Activated T-helper 17 cell treated with anti-CD3 and anti-CD28 coated beads, Interleukin-2, amount 50 U/mL, for 72 hours (primary cell): ENCODE measurements around the gene FEN1. TPM values are rescaled to one million over a fixed set of nuclear protein-coding genes. Genes with fewer than 3 reads are reported as not detected.
A peak's percentile ranks its signal among the peaks of the same experiment; 100 is the strongest.

Experiments
- ATAC-seq: fragments of 150-1000 bp; cut with Tn5 transposase; replicated peaks from 2 replicates; pipeline ENCODE4 v1.10.0; 2021; ENCODE audit warnings: mild to moderate bottlenecking, moderate library complexity
- H3K27ac Mint-ChIP-seq: one replicate; pipeline ENCODE4 v1.8.0; 2022; ENCODE audit warnings: mixed read lengths
- H3K27me3 Mint-ChIP-seq: one replicate; pipeline ENCODE4 v1.8.0; 2022; ENCODE audit warnings: mixed read lengths
- H3K36me3 Mint-ChIP-seq: one replicate; pipeline ENCODE4 v1.8.0; 2022; ENCODE audit warnings: low read depth, mild to moderate bottlenecking, mixed read lengths
- H3K4me1 Mint-ChIP-seq: one replicate; pipeline ENCODE4 v1.8.0; 2022; ENCODE audit warnings: mixed read lengths
- H3K4me3 Mint-ChIP-seq: one replicate; pipeline ENCODE4 v1.8.0; 2022; ENCODE audit warnings: mild to moderate bottlenecking, mixed read lengths
- H3K9me3 Mint-ChIP-seq: one replicate; pipeline ENCODE4 v1.8.0; 2022; ENCODE audit warnings: mixed read lengths
- total RNA-seq, 2 donors: library from RNA; stranded (reverse); gene quantifications; one replicate each; pipeline ENCODE4 v1.2.3, GENCODE V29; 2022

FEN1 gene, protein sequence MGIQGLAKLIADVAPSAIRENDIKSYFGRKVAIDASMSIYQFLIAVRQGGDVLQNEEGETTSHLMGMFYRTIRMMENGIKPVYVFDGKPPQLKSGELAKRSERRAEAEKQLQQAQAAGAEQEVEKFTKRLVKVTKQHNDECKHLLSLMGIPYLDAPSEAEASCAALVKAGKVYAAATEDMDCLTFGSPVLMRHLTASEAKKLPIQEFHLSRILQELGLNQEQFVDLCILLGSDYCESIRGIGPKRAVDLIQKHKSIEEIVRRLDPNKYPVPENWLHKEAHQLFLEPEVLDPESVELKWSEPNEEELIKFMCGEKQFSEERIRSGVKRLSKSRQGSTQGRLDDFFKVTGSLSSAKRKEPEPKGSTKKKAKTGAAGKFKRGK
- 100 to 1,000 TPM in 1 of 2 donors, 10 to 100 TPM in 1; 72.6 to 133 TPM for total RNA-seq

GRCh38 chr11:61792310-61793082 is at the start of gene FEN1, which contains the start of gene TMEM258:
Gene FEN1, plus strand, starts transcription at chr11:61792911. Its CDS starts 2,451 bp downstream, at chr11:61795362.
Gene TMEM258, minus strand, starts transcription at chr11:61792599. Its CDS starts 41 bp downstream, at chr11:61792558.
- H3K27ac Mint-ChIP-seq, result peak within 1 kb of the TSS; percentile 98
- no peaks in the 10 kb centered on the region for H3K9me3 Mint-ChIP-seq
- H3K4me1 Mint-ChIP-seq, result peaks cover 21% of the 10 kb centered on the region
- peak within 1 kb of the TSS; percentile 88 for H3K4me3 Mint-ChIP-seq
- ATAC-seq, result peak; percentile 91
- peaks cover 92% of the 10 kb centered on the region for H3K36me3 Mint-ChIP-seq
- H3K27me3 Mint-ChIP-seq, result no peaks in the 10 kb centered on the region

DNA sequence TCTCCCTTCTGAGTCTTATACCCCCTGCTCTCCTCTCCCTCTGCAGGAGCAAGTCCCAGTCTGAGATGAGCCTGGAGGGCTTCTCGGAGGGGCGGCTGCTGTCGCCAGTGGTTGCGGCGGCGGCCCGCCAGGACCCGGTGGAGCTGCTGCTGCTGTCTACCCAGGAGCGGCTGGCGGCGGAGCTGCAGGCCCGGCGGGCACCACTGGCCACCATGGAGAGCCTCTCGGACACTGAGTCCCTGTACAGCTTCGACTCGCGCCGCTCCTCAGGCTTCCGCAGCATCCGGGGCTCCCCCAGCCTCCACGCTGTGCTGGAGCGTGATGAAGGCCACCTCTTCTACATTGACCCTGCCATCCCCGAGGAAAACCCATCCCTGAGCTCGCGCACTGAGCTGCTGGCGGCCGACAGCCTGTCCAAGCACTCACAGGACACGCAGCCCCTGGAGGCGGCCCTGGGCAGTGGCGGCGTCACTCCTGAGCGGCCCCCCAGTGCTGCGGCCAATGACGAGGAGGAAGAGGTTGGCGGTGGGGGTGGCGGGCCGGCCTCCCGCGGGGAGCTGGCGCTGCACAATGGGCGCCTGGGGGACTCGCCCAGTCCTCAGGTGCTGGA is 49.1 kb upstream of the FEN1 start:
- H3K4me1 Mint-ChIP-seq, result no peaks in the 10 kb centered on the region
- no peaks in the 10 kb centered on the region for H3K36me3 Mint-ChIP-seq
- H3K27ac Mint-ChIP-seq, result no peak overlapping the region
- H3K27me3 Mint-ChIP-seq, result no peaks in the 10 kb centered on the region
- no peak overlapping the region for H3K4me3 Mint-ChIP-seq
- ATAC-seq, result no peak
- H3K9me3 Mint-ChIP-seq, result no peaks in the 10 kb centered on the region

DNA sequence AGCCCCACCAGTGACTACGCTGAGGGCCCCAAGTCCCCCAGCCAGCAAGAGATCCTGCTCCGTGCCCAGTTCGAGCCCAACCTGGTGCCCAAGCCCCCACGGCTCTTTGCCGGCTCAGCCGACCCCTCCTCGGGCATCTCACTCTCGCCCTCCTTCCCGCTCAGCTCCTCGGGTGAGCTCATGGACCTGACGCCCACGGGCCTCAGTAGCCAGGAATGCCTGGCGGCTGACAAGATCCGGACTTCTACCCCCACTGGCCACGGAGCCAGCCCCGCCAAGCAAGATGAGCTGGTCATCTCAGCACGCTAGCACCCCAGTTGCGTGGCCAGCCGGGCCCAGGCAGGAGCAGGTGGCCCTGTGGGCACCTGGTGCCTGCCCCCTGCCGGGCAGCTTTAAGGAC is 48.5 kb upstream of the FEN1 start:
- no peak for ATAC-seq
- no peaks in the 10 kb centered on the region for H3K36me3 Mint-ChIP-seq
- no peak overlapping the region for H3K27ac Mint-ChIP-seq
- H3K4me1 Mint-ChIP-seq, result no peaks in the 10 kb centered on the region
- no peaks in the 10 kb centered on the region for H3K9me3 Mint-ChIP-seq
- peaks cover 2% of the 10 kb centered on the region for H3K27me3 Mint-ChIP-seq
- H3K4me3 Mint-ChIP-seq, result no peak overlapping the region

DNA sequence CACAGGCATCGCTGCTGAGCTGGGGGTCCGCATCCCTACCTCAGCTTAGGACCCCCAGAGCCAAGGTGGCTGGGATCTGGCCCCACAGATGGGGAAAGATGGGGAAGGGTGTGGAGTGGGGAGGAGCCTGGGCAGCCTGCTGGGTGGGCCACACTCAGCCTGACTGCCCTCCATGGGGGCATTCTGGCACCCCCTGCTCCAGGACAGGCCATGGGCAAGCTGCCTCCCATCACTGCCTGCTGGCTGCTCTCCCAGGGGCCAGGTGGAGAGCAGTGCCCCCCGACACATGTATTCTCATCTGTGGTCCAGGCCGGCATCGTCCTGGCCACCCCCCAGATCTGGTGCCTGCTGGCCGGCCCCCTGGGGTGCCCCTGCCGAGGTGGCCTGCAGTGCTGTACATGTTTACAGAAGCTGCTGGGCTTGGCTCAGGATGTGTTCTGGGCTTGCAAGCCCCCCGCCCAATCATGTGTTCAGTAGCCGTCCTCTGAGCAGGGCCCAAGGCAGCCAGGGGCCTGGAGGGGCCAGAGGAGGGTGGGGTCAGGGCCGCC is 48.0 kb upstream of the FEN1 start:
- Mint-ChIP-seq H3K36me3 (no peaks in the 10 kb centered on the region), H3K27ac (no peak overlapping the region), H3K4me1 (no peaks in the 10 kb centered on the region), H3K27me3 (peaks cover 5% of the 10 kb centered on the region), H3K9me3 (no peaks in the 10 kb centered on the region), H3K4me3 (no peak overlapping the region)
- ATAC-seq, result no peak

DNA sequence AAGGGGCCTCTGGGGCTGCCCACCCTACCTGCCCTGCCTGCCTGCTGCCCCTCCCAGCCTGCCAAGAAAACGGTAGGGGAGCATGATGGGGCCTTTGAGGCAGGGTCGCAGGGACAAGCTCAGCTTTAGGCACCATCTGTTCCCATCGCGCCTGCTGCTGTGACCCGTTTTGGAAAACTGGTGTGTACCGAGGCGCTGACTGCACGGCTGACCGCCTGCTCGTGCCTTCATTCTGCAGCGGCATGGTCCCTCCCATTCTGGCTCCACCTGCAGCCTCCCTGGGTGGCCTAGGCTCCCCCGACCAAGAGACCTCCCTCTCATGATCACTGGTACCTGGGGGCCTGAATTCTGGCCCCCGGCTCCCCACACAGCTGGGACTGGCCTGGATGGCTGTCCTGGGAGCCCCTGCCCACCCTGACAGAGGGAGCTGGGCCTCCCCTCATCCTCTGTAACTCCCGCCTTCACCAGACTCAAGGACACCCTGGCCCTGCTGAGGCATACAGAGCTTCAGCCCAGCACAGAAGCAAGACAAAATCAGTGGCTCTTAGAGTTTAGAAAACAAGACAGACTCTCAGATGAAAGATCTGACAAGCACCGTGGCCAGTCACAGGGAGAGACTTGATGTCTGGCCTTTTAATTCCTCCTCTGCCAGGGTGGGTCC is 46.8 kb upstream of the FEN1 start:
- ATAC-seq, result no peak
- H3K9me3 Mint-ChIP-seq, result no peaks in the 10 kb centered on the region
- H3K4me3 Mint-ChIP-seq, result no peak overlapping the region
- H3K4me1 Mint-ChIP-seq, result no peaks in the 10 kb centered on the region
- H3K27ac Mint-ChIP-seq, result no peak overlapping the region
- no peaks in the 10 kb centered on the region for H3K36me3 Mint-ChIP-seq
- peaks cover 8% of the 10 kb centered on the region for H3K27me3 Mint-ChIP-seq

DNA sequence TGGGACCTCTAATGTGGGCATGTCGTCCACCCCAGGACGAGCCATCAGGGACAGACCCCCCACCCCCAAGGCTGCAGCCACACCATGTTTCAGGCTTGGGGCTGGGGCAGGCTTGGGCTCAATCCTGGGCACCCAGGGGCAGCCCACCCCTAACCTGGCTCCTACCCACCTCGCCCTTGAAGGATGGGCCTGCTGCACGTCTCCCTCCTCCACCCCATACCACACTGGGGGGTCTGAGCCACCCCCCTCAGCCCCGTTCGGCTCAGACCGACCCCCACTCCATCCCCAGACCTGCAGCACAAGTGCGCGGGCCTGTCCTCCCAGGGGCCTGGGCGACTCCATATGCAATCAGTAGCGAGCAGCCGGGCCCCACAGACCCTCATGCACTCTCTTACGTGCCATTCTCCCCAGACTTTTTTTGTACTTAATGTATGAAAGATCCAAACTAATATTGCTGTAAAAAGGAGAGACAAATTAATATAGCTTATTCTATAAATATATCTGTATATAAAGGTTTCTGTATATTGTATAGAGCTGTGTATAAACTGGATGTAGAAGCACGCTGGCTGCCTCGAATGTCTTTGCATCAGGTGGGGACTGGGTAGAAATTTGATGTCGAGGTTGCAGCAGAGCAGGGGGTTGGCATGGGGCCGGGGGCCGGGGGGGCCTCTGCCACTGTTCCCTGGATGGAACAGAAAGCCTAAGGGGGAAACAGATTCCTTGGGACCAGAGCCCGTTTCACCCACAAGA is 46.1 kb upstream of the FEN1 start:
- Mint-ChIP-seq H3K4me3 (no peak overlapping the region), H3K27ac (no peak overlapping the region), H3K36me3 (no peaks in the 10 kb centered on the region), H3K4me1 (no peaks in the 10 kb centered on the region), H3K27me3 (peaks cover 12% of the 10 kb centered on the region), H3K9me3 (no peaks in the 10 kb centered on the region)
- no peak for ATAC-seq

- no peaks in the 10 kb centered on the region for H3K4me1 Mint-ChIP-seq
- peaks cover 12% of the 10 kb centered on the region for H3K27me3 Mint-ChIP-seq
- no peaks in the 10 kb centered on the region for H3K36me3 Mint-ChIP-seq
- H3K9me3 Mint-ChIP-seq, result no peaks in the 10 kb centered on the region
- no peak overlapping the region for H3K4me3 Mint-ChIP-seq
- ATAC-seq, result peak; percentile 72
- H3K27ac Mint-ChIP-seq, result no peak overlapping the region
Observed at GRCh38 chr11:61747192-61747966, 45.3 kb upstream of the FEN1 start.

DNA sequence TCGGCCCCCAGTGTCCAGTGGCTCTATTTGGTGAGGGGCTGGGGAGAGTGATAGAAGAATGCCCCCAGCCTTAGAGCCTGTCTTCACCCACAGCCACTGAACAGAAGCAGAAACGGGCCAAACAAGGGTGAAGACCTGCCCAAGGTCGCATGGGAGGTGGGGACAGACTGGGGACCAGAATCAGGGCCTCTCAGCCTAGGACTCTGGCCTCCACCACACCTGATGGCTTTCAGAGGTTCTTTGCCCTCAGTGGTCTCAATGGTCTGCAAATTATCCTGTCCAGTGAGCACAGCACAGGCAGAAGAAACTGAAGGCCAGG is 44.8 kb upstream of the FEN1 start:
- no peak overlapping the region for H3K27ac Mint-ChIP-seq
- H3K9me3 Mint-ChIP-seq, result no peaks in the 10 kb centered on the region

GRCh38 chr11:61749591-61750217 is 43.0 kb upstream of the FEN1 start:
- H3K4me3 Mint-ChIP-seq, result no peak overlapping the region
- peaks cover 12% of the 10 kb centered on the region for H3K27me3 Mint-ChIP-seq
- H3K9me3 Mint-ChIP-seq, result no peaks in the 10 kb centered on the region
- peaks cover 5% of the 10 kb centered on the region for H3K4me1 Mint-ChIP-seq
- no peak for ATAC-seq
- no peaks in the 10 kb centered on the region for H3K36me3 Mint-ChIP-seq
- H3K27ac Mint-ChIP-seq, result no peak overlapping the region

More for the DNA sequence above, 44.8 kb upstream of the FEN1 start:
- Mint-ChIP-seq H3K4me3 (no peak overlapping the region), H3K36me3 (no peaks in the 10 kb centered on the region), H3K4me1 (peaks cover under 1% of the 10 kb centered on the region), H3K27me3 (peaks cover 12% of the 10 kb centered on the region)
- ATAC-seq, result peak; percentile 5

GRCh38 chr11:61750631-61751273 is 42.0 kb upstream of the FEN1 start:
- peaks cover 12% of the 10 kb centered on the region for H3K27me3 Mint-ChIP-seq
- no peaks in the 10 kb centered on the region for H3K9me3 Mint-ChIP-seq
- H3K36me3 Mint-ChIP-seq, result no peaks in the 10 kb centered on the region
- peak overlapping the region; percentile 61 for H3K4me3 Mint-ChIP-seq
- no peak overlapping the region for H3K27ac Mint-ChIP-seq
- no peak for ATAC-seq
- H3K4me1 Mint-ChIP-seq, result peaks cover 5% of the 10 kb centered on the region

- Mint-ChIP-seq H3K36me3 (no peaks in the 10 kb centered on the region), H3K4me3 (peak overlapping the region; percentile 61), H3K9me3 (no peaks in the 10 kb centered on the region), H3K27ac (no peak overlapping the region), H3K4me1 (peaks cover 8% of the 10 kb centered on the region), H3K27me3 (peaks cover 12% of the 10 kb centered on the region)
- no peak for ATAC-seq
Observed at GRCh38 chr11:61751384-61751783, 41.3 kb upstream of the FEN1 start.

DNA sequence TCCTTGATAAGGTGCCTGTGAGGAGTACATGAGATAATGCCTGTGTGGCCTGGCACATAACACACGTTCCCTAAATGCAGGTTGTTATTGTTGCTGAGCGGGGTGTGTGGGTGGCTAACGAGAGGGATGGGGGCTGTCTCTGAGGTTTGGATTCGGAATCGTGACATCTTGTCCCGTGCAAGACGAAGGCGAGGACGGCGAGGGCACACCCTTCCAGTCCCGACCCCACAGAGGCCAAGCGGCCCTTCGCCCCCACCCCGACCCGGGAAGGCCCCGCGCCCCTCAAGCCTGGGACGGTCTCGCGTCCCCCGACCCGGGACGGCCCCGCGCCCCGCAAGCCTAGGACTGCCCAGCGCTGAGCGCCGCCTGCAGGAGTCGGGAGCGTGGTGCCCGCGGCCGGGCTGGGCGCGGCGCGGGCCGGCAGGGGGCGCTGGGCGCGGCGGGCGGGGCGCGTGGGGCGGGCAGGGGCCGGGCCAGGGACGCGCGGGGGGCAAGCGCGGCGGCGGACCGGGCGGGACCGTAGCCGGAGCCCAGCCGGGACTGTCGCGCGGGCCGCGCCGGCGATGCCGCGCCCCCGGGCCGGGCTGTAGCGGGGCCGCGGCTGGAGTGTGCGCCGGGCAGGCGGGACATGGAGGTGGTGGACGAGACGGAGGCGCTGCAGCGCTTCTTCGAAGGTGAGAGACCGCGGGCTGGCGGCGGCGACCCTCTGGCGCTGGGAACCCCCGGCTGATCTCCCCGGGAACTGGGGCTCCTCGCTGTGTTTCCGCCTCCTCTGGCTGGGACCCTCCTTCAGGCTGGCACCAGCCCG is 40.4 kb upstream of the FEN1 start, which contains the start of gene MYRF:
TSS of gene MYRF (plus strand) at position 520 of the 808 bp plus-strand sequence. CDS start at position 629, 109 bp downstream.
- H3K4me1 Mint-ChIP-seq, result peaks cover 11% of the 10 kb centered on the region
- H3K27me3 Mint-ChIP-seq, result peaks cover 12% of the 10 kb centered on the region
- H3K4me3 Mint-ChIP-seq, result peak within 1 kb of the TSS; percentile 73
- ATAC-seq, result peak; percentile 79
- H3K36me3 Mint-ChIP-seq, result no peaks in the 10 kb centered on the region
- H3K9me3 Mint-ChIP-seq, result no peaks in the 10 kb centered on the region
- H3K27ac Mint-ChIP-seq, result peak within 1 kb of the TSS; percentile 42
